Adrenal gland (tissue), 5 donors: ENCODE data around the gene MLLT3.

Experiments
- POLR2A ChIP-seq, 2 donors: fragments of 450-650 bp; IDR thresholded peaks; one replicate each; pipeline ENCODE4 v1.6.1; 2017; ENCODE audit warnings: antibody characterized with exemption in 2 of 2, mild to moderate bottlenecking in 2 of 2, moderate library complexity in 1 of 2
- TF ChIP-seq, protein P1 (sequence below), 6 experiments: fragments of 450-650 bp in 4 of 6; fragments of 200-600 bp in 2 of 6; sonication (generic) in 1 of 6; IDR thresholded peaks; 1 replicate in 5 of 6; 2 replicates in 1 of 6; pipeline versions ENCODE4 v1.5.1 to v1.8.0; 2016 to 2021; ENCODE audit warnings: antibody characterized with exemption in 6 of 6, mild to moderate bottlenecking in 2 of 6, moderate library complexity in 1 of 6
- donor health status: DM: no; HTN: no; CAD: no.

DNA sequence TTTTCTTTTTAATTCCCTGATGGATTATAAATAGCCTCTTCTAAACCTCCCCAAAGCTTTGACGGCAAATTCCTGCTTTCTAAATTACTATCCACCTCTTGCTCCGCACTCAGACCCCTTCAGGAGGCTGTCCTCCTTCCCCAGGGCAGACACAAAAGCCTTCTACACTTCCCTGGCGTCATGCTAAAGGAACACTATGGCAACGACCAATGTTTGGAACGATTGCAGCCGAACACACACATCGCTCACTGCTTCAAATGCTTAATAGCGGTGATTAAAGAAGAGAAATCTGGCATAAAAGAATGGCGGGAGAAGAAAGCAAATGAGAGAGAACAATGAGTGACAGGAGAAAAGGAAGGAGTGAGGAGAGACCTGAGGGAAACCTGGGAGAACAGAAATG, 297.3 kb downstream of the MLLT3 start:
- no peak for TF ChIP-seq POLR2A (IDR thresholded peaks at IDR 0.05)
- TF ChIP-seq, protein P1, sequence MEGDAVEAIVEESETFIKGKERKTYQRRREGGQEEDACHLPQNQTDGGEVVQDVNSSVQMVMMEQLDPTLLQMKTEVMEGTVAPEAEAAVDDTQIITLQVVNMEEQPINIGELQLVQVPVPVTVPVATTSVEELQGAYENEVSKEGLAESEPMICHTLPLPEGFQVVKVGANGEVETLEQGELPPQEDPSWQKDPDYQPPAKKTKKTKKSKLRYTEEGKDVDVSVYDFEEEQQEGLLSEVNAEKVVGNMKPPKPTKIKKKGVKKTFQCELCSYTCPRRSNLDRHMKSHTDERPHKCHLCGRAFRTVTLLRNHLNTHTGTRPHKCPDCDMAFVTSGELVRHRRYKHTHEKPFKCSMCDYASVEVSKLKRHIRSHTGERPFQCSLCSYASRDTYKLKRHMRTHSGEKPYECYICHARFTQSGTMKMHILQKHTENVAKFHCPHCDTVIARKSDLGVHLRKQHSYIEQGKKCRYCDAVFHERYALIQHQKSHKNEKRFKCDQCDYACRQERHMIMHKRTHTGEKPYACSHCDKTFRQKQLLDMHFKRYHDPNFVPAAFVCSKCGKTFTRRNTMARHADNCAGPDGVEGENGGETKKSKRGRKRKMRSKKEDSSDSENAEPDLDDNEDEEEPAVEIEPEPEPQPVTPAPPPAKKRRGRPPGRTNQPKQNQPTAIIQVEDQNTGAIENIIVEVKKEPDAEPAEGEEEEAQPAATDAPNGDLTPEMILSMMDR (IDR thresholded peaks at IDR 0.05): no peak
